Right lobe of liver (tissue), 4 donors: ENCODE data around the gene CAPNS1.

Experiments used
- CTCF ChIP-seq, 4 donors: fragments of 200-600 bp in 3 of 4; fragments of 450-650 bp in 1 of 4; IDR thresholded peaks; one replicate each; pipeline versions ENCODE4 v1.5.1 to v1.8.0; 2016 to 2022; ENCODE audit warnings: antibody characterized with exemption in 4 of 4, mild to moderate bottlenecking in 2 of 4
- POLR2A ChIP-seq: fragments of 450-650 bp; IDR thresholded peaks from one replicate; pipeline ENCODE4 v1.6.1; 2017; ENCODE audit warnings: antibody characterized with exemption, mild to moderate bottlenecking
- donor health status: DM: no; HTN: no; CAD: no.
- donor health status: DM: no; HTN: no; CAD: no.
- donor health status: DM: no; HTN: yes; CAD: no.

DNA sequence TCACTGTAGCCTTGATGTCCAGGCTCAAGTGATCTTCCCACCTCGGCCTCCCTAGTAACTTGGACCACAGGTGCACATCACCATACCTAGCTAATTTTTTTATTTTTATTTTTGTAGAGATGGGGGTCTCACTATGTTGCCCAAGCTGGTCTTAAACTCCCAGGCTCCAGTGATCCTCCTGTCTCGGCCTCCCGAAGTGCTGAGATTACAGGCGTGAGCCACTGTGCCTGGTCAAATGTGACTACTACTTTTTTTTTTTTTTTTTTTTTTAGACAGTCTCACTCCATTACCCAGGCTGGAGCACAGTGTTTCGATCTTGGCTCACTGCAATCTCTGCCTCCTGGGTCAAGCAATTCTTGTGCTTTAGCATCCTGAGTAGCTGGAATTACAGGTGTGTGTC lies 33.0 kb downstream of the CAPNS1 start:
- TF ChIP-seq CTCF (IDR thresholded peaks at IDR 0.05) (no peak), POLR2A (no peak)
